GM19468 (cell line): Measurements from ENCODE around the gene ARMC9.
"Not testable (repeated sequence)": the region's sequence is repeated elsewhere in the genome, so short reads cannot be mapped to it uniquely, and the experiment has no call there.

Experiments used
- ATAC-seq: cut with Tn5 transposase; IDR thresholded peaks from one replicate; pipeline ENCODE4 v1.9.1; 2021; ENCODE audit warnings: mild to moderate bottlenecking, moderate library complexity, moderate number of reproducible peaks; ENCODE audit not compliant: unreplicated experiment; ENCODE audit errors: extremely low read depth

Gene ARMC9

GRCh38 chr2:231391981-231392380, 193.6 kb downstream of the ARMC9 start:
- ATAC-seq = no peak

DNA sequence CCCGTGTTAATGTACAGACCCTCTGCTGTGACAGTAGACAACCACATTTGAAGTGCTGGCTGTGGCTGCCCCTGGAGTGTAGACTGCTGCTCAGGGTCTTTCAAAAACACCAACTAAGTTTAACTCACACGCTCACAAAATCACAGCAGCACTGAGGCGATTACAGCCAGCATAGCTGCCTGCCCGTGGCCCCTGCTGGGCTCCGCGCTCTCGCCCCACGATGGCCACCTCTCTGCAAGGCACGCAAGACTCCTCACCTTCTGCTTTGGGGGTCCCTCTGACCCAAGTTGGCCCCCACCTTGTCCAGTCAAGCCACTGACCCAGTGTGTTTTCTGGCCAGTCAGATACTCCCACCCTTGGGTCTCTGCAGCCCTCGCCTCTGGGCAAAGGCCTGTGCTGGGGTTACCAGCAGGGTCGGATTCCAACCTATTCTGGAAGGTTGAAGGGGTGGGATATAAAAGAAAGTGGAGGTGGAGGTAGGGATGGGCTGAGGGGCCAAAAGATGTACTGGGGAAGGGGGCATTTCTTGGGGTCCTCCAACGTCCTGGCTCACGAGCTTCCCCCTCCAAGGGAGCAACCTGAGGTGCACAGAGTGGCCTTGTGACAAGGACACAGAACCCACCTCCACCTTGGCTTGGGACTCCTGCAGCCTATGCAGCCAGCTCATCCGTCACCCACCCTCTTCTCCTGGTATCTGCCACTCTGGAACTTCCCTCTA, 194.2 kb downstream of the ARMC9 start:
- ATAC-seq = no peak

DNA sequence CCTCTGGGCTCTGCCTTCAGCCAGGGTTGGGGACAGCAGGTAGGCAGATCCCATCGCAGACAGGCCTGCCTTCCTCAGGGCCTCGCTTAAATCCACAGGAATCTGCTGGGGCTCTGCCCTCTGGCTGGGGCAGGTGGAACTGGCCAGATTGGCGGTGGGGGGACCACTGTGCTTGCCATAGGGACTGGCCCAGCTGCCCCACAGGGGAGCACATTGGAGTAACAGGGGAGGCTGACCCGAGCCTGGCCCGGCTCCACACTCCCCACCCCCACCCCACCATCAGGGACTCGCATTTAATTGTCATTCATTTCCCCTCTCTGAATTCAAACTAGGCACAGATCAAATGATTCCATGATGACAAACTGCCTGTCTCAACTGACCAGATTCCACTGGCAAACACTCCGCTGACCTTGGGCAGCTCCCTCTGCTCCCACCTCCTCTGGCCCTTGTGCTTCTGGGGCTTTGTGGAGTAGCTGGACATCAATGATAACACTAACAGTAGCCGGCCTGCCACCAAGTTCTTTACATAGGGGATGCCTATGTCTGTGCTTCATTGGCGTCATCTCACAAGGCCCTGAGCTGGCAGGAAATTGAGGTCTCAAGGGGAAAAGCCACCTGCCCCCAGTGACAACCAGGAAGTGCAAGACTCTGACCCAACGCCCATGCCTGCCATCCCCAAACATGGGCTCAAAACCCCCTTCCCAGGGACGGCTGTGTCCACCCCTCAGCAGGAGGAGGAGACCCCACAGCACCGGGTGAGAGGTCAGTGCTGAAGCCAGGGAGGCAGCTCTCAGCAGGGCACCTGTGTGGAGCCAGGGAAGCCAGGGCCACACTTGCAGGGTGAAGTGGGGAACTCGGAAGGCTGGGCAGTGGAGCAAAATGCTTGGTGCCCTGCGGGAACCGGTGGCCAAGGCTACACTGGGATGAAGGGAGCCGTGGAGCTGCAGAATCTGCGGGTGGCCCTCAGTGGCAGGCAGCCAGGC, 195.0 kb downstream of the ARMC9 start:
- no peak for ATAC-seq

DNA sequence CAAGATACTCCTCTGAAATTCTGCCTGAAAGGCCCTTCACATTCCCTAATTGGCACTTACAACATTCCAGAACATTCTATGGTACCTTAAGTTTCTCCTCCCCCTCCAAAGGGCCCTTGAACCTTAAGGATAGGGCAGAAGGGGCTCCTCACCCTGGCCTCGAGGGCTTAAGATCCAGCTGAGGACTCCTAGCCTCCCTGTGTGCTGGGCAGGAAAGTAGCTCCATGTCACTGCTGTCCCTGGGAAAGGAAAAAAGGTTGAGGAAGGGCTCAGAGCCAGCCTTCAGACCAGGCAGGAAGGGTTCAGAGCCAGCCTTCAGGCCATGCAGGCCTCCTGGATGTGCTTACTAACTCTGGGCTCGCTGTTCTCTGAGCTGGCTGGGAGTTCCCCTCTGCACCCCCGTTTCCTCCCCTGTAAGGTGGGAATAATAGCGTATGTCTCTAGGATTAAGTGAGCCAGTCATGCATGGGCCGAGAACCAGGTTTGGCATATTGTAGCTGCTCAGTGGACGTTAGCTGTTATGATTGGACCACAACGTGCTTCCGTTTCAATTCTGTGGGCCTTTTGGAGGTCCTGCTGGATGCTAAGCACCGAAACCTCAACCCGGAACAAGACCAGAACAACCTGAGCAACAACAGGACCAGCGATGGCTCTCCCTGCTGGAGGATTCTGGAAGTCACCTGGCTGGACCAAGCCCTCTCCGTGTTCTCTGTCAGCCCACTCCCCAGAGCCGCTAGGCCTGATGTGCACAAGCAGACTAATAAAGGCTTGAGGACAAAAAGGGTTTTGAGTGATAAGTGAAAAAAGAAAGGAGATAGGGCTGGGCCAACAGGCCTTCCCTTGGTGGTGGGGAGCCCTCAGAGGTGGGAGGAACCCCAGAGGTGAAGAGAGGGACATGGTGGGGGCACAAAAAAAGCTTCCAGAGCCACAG, 196.0 kb downstream of the ARMC9 start:
- no peak for ATAC-seq

- no peak for ATAC-seq
Measured at GRCh38 chr2:231395188-231396057, 197.0 kb downstream of the ARMC9 start, which contains the start of gene B3GNT7. B3GNT7 (plus strand) TSS chr2:231395710; CDS start chr2:231395804, 94 bp downstream.

- no peak for ATAC-seq
Measured at GRCh38 chr2:231396058-231396821, 197.8 kb downstream of the ARMC9 start.

DNA sequence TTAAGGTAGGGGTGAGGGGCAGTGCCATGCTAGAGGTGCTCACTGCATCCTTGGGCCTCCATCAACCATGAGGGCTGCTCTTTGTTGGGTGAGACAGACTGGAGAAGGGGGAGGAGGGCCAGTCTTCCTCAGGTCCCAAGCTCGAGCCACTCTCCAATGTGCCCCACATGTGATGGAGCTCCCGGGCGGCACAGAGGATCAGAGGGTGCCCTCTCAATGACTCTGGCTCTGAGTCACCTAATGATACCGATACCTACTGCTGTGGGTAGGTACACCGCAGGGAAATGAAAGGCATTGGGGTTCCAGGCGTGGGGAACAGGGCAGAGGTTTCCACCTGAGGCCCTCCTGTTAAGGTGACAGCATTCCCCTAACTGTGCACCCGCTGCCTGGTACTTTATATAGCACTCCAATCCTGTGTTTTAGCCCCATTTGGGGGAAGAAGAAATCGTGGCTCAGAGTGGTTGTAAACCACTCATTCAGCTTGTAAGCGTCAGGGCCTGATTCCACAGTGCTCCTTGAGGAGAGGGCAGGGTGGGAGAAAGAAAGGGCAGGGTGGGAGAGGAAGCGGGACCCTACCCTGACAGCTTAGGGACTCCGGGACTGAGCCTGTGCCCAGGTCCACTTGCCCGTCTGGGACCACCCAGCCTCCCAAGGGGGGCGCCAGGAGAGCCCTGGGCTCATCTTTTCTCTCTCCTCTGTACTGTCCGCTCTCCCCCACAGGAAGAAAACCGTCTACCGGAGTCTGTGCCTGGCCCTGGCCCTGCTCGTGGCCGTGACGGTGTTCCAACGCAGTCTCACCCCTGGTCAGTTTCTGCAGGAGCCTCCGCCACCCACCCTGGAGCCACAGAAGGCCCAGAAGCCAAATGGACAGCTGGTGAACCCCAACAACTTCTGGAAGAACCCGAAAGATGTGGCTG, 198.8 kb downstream of the ARMC9 start:
- no peak for ATAC-seq

- no peak for ATAC-seq
Measured at GRCh38 chr2:231397928-231398294, 199.5 kb downstream of the ARMC9 start.

DNA sequence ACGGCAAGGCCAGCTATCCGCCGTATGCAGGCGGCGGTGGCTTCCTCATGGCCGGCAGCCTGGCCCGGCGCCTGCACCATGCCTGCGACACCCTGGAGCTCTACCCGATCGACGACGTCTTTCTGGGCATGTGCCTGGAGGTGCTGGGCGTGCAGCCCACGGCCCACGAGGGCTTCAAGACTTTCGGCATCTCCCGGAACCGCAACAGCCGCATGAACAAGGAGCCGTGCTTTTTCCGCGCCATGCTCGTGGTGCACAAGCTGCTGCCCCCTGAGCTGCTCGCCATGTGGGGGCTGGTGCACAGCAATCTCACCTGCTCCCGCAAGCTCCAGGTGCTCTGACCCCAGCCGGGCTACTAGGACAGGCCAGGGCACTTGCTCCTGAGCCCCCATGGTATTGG, 200.2 kb downstream of the ARMC9 start:
- no peak for ATAC-seq

DNA sequence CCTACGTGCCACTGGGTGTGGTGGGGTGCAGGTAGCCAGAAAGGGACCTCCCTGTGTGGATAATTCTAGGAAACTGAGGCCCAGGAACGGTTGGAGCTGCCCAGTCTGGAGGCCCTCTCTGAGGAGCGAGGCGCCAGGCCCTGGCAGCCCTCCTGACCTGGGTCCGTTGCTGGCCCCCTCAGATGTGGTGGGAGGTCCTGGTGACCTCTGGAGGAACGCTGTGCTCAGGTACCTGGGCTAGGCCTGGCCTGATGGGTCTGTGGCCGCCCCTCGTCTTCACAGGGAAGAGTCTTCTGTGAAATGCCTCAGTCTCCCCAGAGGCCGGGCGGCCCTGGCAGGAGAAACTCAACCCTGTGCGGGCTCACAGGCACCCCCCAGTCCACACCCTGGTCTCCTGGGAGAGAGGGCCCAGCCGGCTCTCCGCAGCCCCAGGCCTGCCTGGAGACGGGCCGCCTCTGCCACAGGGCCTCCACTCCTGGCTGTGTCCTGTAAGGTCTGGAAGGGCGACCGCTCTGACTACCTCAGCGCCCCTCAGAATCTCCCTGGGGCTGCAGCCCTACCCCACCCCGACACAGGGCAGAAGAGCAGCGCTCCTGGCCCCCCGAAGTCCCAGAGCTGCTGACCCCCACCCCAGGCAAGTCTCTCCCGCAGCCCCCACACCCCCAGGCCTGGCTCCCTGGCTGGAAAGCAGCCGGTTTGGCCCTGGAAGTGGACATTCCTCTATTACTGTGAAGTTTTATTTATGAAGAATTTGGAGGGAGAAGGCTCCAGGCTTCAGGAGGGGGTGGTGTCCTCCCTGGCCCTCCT, 200.8 kb downstream of the ARMC9 start:
- no peak for ATAC-seq

DNA sequence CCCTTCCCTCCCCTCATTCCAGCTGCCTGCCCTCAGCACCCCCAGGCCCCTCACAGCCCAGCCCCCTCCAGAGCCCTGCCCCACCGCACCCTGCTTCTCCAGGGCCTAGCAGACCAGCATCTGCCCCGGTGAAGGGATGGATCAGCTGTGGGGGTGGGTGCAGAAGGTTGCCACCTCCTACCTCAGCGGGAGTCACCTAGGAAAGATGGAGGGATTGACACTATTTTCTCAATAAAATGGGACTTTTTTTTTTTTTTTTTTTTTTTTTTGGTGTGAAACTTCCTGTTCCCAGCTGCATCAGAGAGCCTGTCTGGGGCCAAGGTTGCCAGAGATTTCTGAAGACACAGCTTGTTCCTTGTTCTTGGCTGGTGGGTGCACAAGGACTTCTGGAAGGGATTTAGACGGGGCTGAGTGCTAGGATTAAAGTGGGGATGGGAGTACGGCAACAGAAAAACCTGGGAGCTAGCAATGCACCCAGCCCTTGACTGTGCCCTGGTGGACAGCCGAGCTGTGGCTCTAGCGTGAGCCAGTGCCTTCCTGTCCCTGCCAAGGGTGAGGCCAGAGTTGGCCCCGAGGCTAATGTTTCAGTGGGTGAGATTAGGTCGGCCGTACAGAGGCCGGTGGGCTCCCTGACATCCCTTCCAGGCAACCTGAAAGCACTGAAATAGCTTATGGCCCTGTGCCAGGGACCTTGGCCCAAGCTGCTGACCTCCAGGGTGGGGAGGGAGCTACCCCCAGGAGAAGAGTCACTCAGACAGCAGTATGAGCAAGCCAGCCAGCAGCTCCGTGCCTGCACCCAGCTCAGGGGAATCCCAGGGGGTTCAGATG, 201.6 kb downstream of the ARMC9 start:
- ATAC-seq = no peak

GRCh38 chr2:231400681-231401080, 202.2 kb downstream of the ARMC9 start:
- not testable (repeated sequence) for ATAC-seq

DNA sequence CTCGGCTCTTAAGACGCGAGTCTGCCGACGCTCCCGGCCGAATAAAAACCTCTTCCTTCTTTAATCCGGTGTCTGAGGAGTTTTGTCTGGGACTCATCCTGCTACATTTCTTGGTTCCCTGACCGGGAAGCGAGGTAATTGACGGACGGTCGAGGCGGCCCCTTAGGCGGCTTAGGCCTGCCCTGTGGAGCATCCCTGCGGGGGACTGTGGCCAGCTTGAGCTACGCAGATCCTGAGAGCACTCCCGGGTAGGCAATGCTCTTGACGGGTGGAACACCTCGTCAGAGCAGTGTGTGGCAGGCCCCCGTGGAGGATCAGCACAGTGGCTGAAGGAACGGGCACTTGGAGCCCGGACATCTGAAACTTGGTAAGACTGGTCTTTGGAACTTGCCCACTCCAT, 202.7 kb downstream of the ARMC9 start:
- ATAC-seq = not testable (repeated sequence)

- ATAC-seq = not testable (repeated sequence)
Measured at GRCh38 chr2:231403421-231404182, 205.2 kb downstream of the ARMC9 start.

DNA sequence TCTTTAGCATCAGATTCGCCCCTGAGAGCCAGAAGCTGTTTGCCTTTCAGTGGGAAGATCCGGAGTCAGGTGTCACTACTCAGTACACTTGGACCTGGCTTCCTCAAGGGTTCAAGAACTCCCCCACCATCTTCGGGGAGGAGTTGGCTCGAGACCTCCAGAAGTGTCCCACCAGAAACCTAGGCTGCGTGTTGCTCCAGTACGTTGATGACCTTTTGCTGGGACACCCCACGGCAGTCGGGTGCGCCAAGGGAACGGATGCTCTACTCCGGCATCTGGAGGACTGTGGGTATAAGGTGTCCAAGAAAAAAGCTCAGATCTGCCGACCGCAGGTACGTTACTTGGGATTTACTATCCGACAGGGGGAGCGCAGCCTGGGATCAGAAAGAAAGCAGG, 205.8 kb downstream of the ARMC9 start:
- ATAC-seq = not testable (repeated sequence)
